ENCODE results near the gene THSD4. TPM values are rescaled to one million over a fixed set of nuclear protein-coding genes. Genes with fewer than 3 reads are reported as not detected.

THSD4 gene
- total RNA-seq, 1 experiment from 2014 or later: 0.29 TPM

- ChIA-PET POLR2A (no interaction called here), CTCF (no interaction called here)
- H3K36me3 ChIP-seq (ENCODE audit: control insufficient read depth, insufficient read depth, low read length): no peaks in the 10 kb centered on the region
- H3K9me3 Mint-ChIP-seq (ENCODE audit: unreplicated experiment): peaks cover 10% of the 10 kb centered on the region
- no peaks in the 10 kb centered on the region for H3K36me3 Mint-ChIP-seq (ENCODE audit: insufficient read depth, unreplicated experiment)
- BruUV-seq (replicated peaks): no TSS peak
- H3K27ac Mint-ChIP-seq (ENCODE audit: unreplicated experiment): no peak overlapping the region
- H3K9me3 ChIP-seq: no peaks in the 10 kb centered on the region; the same call in 1 of the 2 replicates
- no peaks in the 10 kb centered on the region for H3K27me3 Mint-ChIP-seq (ENCODE audit: insufficient read depth, unreplicated experiment)
- no peak overlapping the region for H3K4me3 Mint-ChIP-seq (ENCODE audit: unreplicated experiment)
- intact Hi-C loops (cut with micrococcal nuclease; ENCODE audit: unreplicated experiment): no loop called here
- peaks cover 10% of the 10 kb centered on the region for H3K4me1 ChIP-seq
- H3K4me1 Mint-ChIP-seq (ENCODE audit: low read depth, unreplicated experiment): peaks cover 4% of the 10 kb centered on the region
- TF ChIP-seq CTCF (IDR thresholded peaks at IDR 0.05; ENCODE audit: insufficient read depth in 1 of 2, low read depth in 1 of 2, low read length in 1 of 2, severe bottlenecking in 1 of 2, unreplicated experiment in 1 of 2): no peak
- no peak for DNase-seq
- H3K4me3 ChIP-seq (ENCODE audit: low read depth, low read length): no peak overlapping the region
- no peaks in the 10 kb centered on the region for H3K27me3 ChIP-seq (replicated peaks; ENCODE audit: control insufficient read depth, insufficient read depth, low read length)
These were observed 414.8 kb downstream of the THSD4 start for GRCh38 chr15:71530116-71530515.

GRCh38 chr15:71532994-71533393 is 417.7 kb downstream of the THSD4 start:
- no peak overlapping the region for H3K27ac Mint-ChIP-seq (ENCODE audit: unreplicated experiment)
- H3K4me3 Mint-ChIP-seq (ENCODE audit: unreplicated experiment): no peak overlapping the region
- Histone ChIP-seq H3K36me3 (ENCODE audit: control insufficient read depth, insufficient read depth, low read length) (no peaks in the 10 kb centered on the region), H3K4me3 (ENCODE audit: low read depth, low read length) (no peak overlapping the region), H3K4me1 (peaks cover 10% of the 10 kb centered on the region), H3K27me3 (replicated peaks; ENCODE audit: control insufficient read depth, insufficient read depth, low read length) (no peaks in the 10 kb centered on the region), H3K9me3 (no peaks in the 10 kb centered on the region; the same call in 1 of the 2 replicates)
- peaks cover 10% of the 10 kb centered on the region for H3K9me3 Mint-ChIP-seq (ENCODE audit: unreplicated experiment)
- no peaks in the 10 kb centered on the region for H3K27me3 Mint-ChIP-seq (ENCODE audit: insufficient read depth, unreplicated experiment)
- peaks cover 4% of the 10 kb centered on the region for H3K4me1 Mint-ChIP-seq (ENCODE audit: low read depth, unreplicated experiment)
- intact Hi-C loops (cut with micrococcal nuclease; ENCODE audit: unreplicated experiment): no loop called here
- TF ChIP-seq CTCF (IDR thresholded peaks at IDR 0.05; ENCODE audit: insufficient read depth in 1 of 2, low read depth in 1 of 2, low read length in 1 of 2, severe bottlenecking in 1 of 2, unreplicated experiment in 1 of 2): peak; percentile 23 to 68
- ChIA-PET CTCF (interaction anchor here (0.6 kb wide), 1 partner anchor 268 kb away, joined by 3 read pairs; no protein-coding TSS in a partner anchor), POLR2A (no interaction called here)
- no TSS peak for BruUV-seq (replicated peaks)
- no peaks in the 10 kb centered on the region for H3K36me3 Mint-ChIP-seq (ENCODE audit: insufficient read depth, unreplicated experiment)
- peak in 1 of 2 experiments; percentile 27 for DNase-seq

DNA sequence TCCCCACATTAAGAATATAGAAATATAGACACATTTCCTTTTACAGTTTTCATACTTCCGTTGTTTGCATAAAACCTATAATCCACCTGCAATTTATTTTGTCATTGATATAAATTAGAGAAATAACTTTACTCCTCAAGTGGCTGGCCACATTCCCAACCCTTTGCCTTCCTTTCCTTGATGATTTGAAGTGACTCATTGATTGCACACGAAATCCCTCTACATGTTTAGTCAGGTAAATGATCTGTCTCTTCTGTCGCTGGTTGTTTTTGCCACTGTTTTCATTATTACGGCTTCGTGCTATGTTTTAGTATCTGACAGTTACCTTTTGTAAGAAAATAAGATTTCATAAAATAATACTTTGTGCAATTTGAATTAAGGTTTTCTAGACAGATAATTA is 422.9 kb downstream of the THSD4 start:
- ChIA-PET CTCF (interaction anchor here (0.6 kb wide), 1 partner anchor 242 kb away, joined by 3 read pairs; no protein-coding TSS in a partner anchor), POLR2A (no interaction called here)
- H3K4me1 Mint-ChIP-seq (ENCODE audit: low read depth, unreplicated experiment): no peaks in the 10 kb centered on the region
- no peaks in the 10 kb centered on the region for H3K36me3 Mint-ChIP-seq (ENCODE audit: insufficient read depth, unreplicated experiment)
- H3K9me3 Mint-ChIP-seq (ENCODE audit: unreplicated experiment): no peaks in the 10 kb centered on the region
- no peaks in the 10 kb centered on the region for H3K27me3 Mint-ChIP-seq (ENCODE audit: insufficient read depth, unreplicated experiment)
- no peak for TF ChIP-seq CTCF (IDR thresholded peaks at IDR 0.05; ENCODE audit: insufficient read depth in 1 of 2, low read depth in 1 of 2, low read length in 1 of 2, severe bottlenecking in 1 of 2, unreplicated experiment in 1 of 2)
- Histone ChIP-seq H3K27me3 (replicated peaks; ENCODE audit: control insufficient read depth, insufficient read depth, low read length) (no peaks in the 10 kb centered on the region), H3K4me1 (no peaks in the 10 kb centered on the region), H3K4me3 (ENCODE audit: low read depth, low read length) (no peak overlapping the region), H3K36me3 (ENCODE audit: control insufficient read depth, insufficient read depth, low read length) (no peaks in the 10 kb centered on the region), H3K9me3 (no peaks in the 10 kb centered on the region)
- H3K27ac Mint-ChIP-seq (ENCODE audit: unreplicated experiment): no peak overlapping the region
- no peak for DNase-seq
- no TSS peak for BruUV-seq (replicated peaks)
- intact Hi-C loops (cut with micrococcal nuclease; ENCODE audit: unreplicated experiment): no loop called here
- no peak overlapping the region for H3K4me3 Mint-ChIP-seq (ENCODE audit: unreplicated experiment)
